AG09319 (cell line): Measurements from ENCODE around the gene CACNA1C.

ENCODE experiments used
- DNase-seq: peaks from one replicate; pipeline ENCODE4 v3.0.0-alpha.2; 2010; ENCODE audit warnings: low read depth; ENCODE audit errors: extremely low read depth
- CTCF ChIP-seq: IDR thresholded peaks from 2 replicates; pipeline ENCODE4 v1.5.1; 2011; ENCODE audit warnings: low read depth, mild to moderate bottlenecking, inconsistent platforms, low read length, moderate library complexity

Gene CACNA1C

GRCh38 chr12:2526371-2526770, 473.6 kb downstream of the CACNA1C start:
- no peak for TF ChIP-seq CTCF
- DNase-seq = no peak

- no peak for DNase-seq
- no peak for TF ChIP-seq CTCF
These were observed 475.2 kb downstream of the CACNA1C start for GRCh38 chr12:2528001-2528400.

GRCh38 chr12:2529807-2530206, 477.0 kb downstream of the CACNA1C start:
- DNase-seq = no peak
- no peak for TF ChIP-seq CTCF

GRCh38 chr12:2531371-2531770, 478.6 kb downstream of the CACNA1C start:
- no peak for DNase-seq
- no peak for TF ChIP-seq CTCF

GRCh38 chr12:2533036-2533435, 480.2 kb downstream of the CACNA1C start:
- no peak for DNase-seq
- no peak for TF ChIP-seq CTCF

GRCh38 chr12:2535583-2536204, 482.9 kb downstream of the CACNA1C start:
- TF ChIP-seq CTCF = no peak
- DNase-seq = no peak

GRCh38 chr12:2536724-2537123, 483.9 kb downstream of the CACNA1C start:
- TF ChIP-seq CTCF = no peak
- DNase-seq = no peak
